SK-N-SH treated with all-trans-retinoic acid at 6 μM for 48 hours (cell line): Measurements from ENCODE around the gene THRAP3.

Experiments used
- TOX ChIP-seq: fragments of 250-450 bp; sonication (Bioruptor Pico); IDR thresholded peaks from 2 replicates; pipeline ENCODE4 v1.8.0; 2021; ENCODE audit warnings: mild to moderate bottlenecking, moderate library complexity, borderline replicate concordance
- ZC3H10 ChIP-seq: fragments of 250-450 bp; sonication (Bioruptor Pico); IDR thresholded peaks from 2 replicates; pipeline ENCODE4 v1.5.1; 2021; ENCODE audit warnings: mild to moderate bottlenecking, moderate library complexity

GRCh38 chr1:36223381-36223995 lies 755 bp upstream of the THRAP3 start:
- no peak for TF ChIP-seq ZC3H10 (CRISPR knock-in tag)
- TF ChIP-seq TOX (CRISPR knock-in tag) = no peak
